Suppressor macrophage (primary cell): ENCODE results near the gene TEAD4.

ENCODE experiments used
- DNase-seq, 4 experiments: peaks; one replicate each; pipeline ENCODE4 v3.0.0-alpha.2; 2020 to 2022

The TEAD4 gene

GRCh38 chr12:3083921-3084347, 124.7 kb downstream of the TEAD4 start:
- DNase-seq: no peak

- no peak for DNase-seq
Measured at GRCh38 chr12:3084742-3085141, 125.5 kb downstream of the TEAD4 start.

- no peak for DNase-seq
Measured at GRCh38 chr12:3085341-3086139, 126.3 kb downstream of the TEAD4 start.

- DNase-seq: no peak
Measured at GRCh38 chr12:3086211-3086610, 127.0 kb downstream of the TEAD4 start.

- DNase-seq: no peak
Measured at GRCh38 chr12:3086729-3087323, 127.6 kb downstream of the TEAD4 start.

- no peak for DNase-seq
Measured at GRCh38 chr12:3087758-3088650, 128.8 kb downstream of the TEAD4 start.

GRCh38 chr12:3089588-3089987, 130.4 kb downstream of the TEAD4 start:
- DNase-seq: no peak
